Stimulated activated CD8-positive, alpha-beta memory T cell treated with anti-CD3 and anti-CD28 coated beads, Interleukin-4, amount 100 ng/mL, for 4 hours (primary cell): ENCODE measurements around the gene ANKRD11.
"Not testable (repeated sequence)": the region's sequence is repeated elsewhere in the genome, so short reads cannot be mapped to it uniquely, and the experiment has no call there.

Source experiments
- DNase-seq, 2 donors: peaks; one replicate each; pipeline ENCODE4 v3.0.0-alpha.2; 2020; ENCODE audit warnings: low read depth in 2 of 2, low spot score in 1 of 2

ANKRD11 gene

GRCh38 chr16:89453501-89454321 lies 36.6 kb downstream of the ANKRD11 start:
- DNase-seq = no peak

- no peak for DNase-seq
These were observed 37.4 kb downstream of the ANKRD11 start for GRCh38 chr16:89452925-89453324.

GRCh38 chr16:89452241-89452640 lies 38.1 kb downstream of the ANKRD11 start:
- no peak for DNase-seq

- no peak for DNase-seq
These were observed 39.8 kb downstream of the ANKRD11 start for GRCh38 chr16:89450537-89450936.

GRCh38 chr16:89449726-89450335 lies 40.5 kb downstream of the ANKRD11 start:
- no peak for DNase-seq

- DNase-seq = no peak
These were observed 41.7 kb downstream of the ANKRD11 start for GRCh38 chr16:89448656-89449055.

GRCh38 chr16:89446975-89447293 lies 43.4 kb downstream of the ANKRD11 start:
- no peak for DNase-seq

GRCh38 chr16:89446136-89446974 lies 44.0 kb downstream of the ANKRD11 start:
- DNase-seq = no peak

- no peak for DNase-seq
These were observed 45.2 kb downstream of the ANKRD11 start for GRCh38 chr16:89445166-89445565.

GRCh38 chr16:89444728-89445127 lies 45.6 kb downstream of the ANKRD11 start:
- no peak for DNase-seq

GRCh38 chr16:89444151-89444723 lies 46.1 kb downstream of the ANKRD11 start:
- no peak for DNase-seq

- no peak for DNase-seq
These were observed 46.7 kb downstream of the ANKRD11 start for GRCh38 chr16:89443727-89444084.

GRCh38 chr16:89442990-89443726 lies 47.2 kb downstream of the ANKRD11 start:
- DNase-seq = no peak

GRCh38 chr16:89442588-89442987 lies 47.8 kb downstream of the ANKRD11 start:
- no peak for DNase-seq

- DNase-seq = no peak
These were observed 50.7 kb downstream of the ANKRD11 start for GRCh38 chr16:89439659-89440058.

GRCh38 chr16:89437991-89438390 lies 52.4 kb downstream of the ANKRD11 start:
- no peak for DNase-seq

- DNase-seq = no peak
These were observed 52.9 kb downstream of the ANKRD11 start for GRCh38 chr16:89437251-89437987.

- DNase-seq = no peak
These were observed 54.0 kb downstream of the ANKRD11 start for GRCh38 chr16:89436366-89436765.

GRCh38 chr16:89435059-89435458 lies 55.3 kb downstream of the ANKRD11 start:
- DNase-seq = not testable (repeated sequence)

- DNase-seq = no peak
These were observed 55.9 kb downstream of the ANKRD11 start for GRCh38 chr16:89434490-89434889.
